ENCODE measurements around the gene METTL22.

- no peak for TF ChIP-seq CTCF (conservative IDR thresholded peaks at IDR 0.05; ENCODE audit: low read depth, low read length)
- TF ChIP-seq EZH2phosphoT487 (IDR thresholded peaks at IDR 0.05; ENCODE audit: borderline replicate concordance, low read length) = no peak
- TF ChIP-seq EZH2 (IDR thresholded peaks at IDR 0.05; ENCODE audit: low read length, unreplicated experiment) = no peak
Observed at GRCh38 chr16:8647721-8648318, 26.3 kb downstream of the METTL22 start.

Data from PC-3 (cell line).